ENCODE results near the gene CAPN14.

GRCh38 chr2:31213601-31214443, 3.5 kb downstream of the CAPN14 start:
- no peak for TF ChIP-seq BHLHE40 (IDR thresholded peaks at IDR 0.05; ENCODE audit: borderline replicate concordance)
- TF ChIP-seq SP1 (IDR thresholded peaks at IDR 0.05), result no peak
- TF ChIP-seq ARNT (IDR thresholded peaks at IDR 0.05), result no peak
- no peak for TF ChIP-seq FOXM1 (IDR thresholded peaks at IDR 0.05; ENCODE audit: borderline replicate concordance)
- TF ChIP-seq SUZ12 (IDR thresholded peaks at IDR 0.05), result no peak
